AG10803 (cell line): ENCODE measurements around the gene IL4R.

Experiments
- DNase-seq: peaks from one replicate; pipeline ENCODE4 v3.0.0; 2010; ENCODE audit warnings: low read depth
- H3K4me3 ChIP-seq: 2 replicates; pipeline ENCODE4 v1.5.1; 2011; ENCODE audit warnings: mild to moderate bottlenecking, low read length, control low read depth
- TF ChIP-seq, protein P1 (sequence below): conservative IDR thresholded peaks from 2 replicates; pipeline ENCODE4 v1.5.1; 2011; ENCODE audit warnings: mild to moderate bottlenecking, low read length, control low read depth, inconsistent platforms

The IL4R gene

GRCh38 chr16:27341549-27341948 lies 27.8 kb downstream of the IL4R start:
- TF ChIP-seq, protein P1, sequence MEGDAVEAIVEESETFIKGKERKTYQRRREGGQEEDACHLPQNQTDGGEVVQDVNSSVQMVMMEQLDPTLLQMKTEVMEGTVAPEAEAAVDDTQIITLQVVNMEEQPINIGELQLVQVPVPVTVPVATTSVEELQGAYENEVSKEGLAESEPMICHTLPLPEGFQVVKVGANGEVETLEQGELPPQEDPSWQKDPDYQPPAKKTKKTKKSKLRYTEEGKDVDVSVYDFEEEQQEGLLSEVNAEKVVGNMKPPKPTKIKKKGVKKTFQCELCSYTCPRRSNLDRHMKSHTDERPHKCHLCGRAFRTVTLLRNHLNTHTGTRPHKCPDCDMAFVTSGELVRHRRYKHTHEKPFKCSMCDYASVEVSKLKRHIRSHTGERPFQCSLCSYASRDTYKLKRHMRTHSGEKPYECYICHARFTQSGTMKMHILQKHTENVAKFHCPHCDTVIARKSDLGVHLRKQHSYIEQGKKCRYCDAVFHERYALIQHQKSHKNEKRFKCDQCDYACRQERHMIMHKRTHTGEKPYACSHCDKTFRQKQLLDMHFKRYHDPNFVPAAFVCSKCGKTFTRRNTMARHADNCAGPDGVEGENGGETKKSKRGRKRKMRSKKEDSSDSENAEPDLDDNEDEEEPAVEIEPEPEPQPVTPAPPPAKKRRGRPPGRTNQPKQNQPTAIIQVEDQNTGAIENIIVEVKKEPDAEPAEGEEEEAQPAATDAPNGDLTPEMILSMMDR: no peak
- no peak overlapping the region for H3K4me3 ChIP-seq
- DNase-seq: no peak

- TF ChIP-seq, protein P1: no peak
- no peak overlapping the region for H3K4me3 ChIP-seq
- no peak for DNase-seq
Measured at GRCh38 chr16:27341971-27342370, 28.2 kb downstream of the IL4R start.

- no peak overlapping the region for H3K4me3 ChIP-seq
- TF ChIP-seq, protein P1: no peak
- no peak for DNase-seq
Measured at GRCh38 chr16:27344721-27345120, 30.9 kb downstream of the IL4R start.

GRCh38 chr16:27345201-27345600 lies 31.4 kb downstream of the IL4R start:
- no peak overlapping the region for H3K4me3 ChIP-seq
- no peak for DNase-seq
- TF ChIP-seq, protein P1: no peak

GRCh38 chr16:27346819-27347218 lies 33.0 kb downstream of the IL4R start:
- no peak for DNase-seq
- TF ChIP-seq, protein P1: no peak

DNA sequence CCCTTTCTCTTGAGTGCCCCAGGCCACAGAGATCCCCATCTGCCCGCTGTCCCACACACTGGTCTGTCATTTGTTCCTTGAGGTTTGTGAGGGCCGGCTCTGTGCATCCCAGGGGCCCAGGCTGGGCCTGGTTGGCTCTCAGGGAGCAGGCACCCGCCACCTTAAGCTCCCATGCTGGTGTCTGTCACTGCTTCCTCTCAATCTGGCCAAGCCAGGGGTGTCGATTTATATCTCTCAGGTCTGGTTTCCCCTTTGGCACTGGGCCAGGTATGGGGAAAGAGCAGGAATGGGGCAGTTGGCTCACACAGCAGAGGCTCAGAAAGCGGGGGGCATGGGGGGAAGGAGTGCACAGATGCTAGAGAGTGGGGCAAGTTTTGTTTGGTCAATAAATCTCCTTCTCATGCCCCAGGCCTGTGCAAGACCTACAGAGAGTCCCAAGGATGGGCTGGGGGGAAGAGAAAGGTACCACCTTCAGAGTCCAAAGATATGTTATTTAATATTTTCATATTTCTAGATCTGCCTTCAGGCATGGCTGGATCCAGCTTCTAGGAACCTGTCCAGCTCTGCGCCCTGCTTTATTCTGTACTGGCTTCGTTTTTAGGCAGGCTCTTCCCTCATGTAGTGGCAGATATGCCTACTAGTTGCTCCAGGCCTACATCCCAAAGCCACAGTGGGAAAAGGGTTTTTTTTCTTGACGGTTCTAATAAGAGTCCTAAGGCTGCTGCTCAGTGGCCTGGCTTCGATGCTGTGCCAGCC lies 34.3 kb downstream of the IL4R start:
- TF ChIP-seq, protein P1: no peak
- DNase-seq: no peak

More at GRCh38 chr16:27346819-27347218, 33.0 kb downstream of the IL4R start:
- no peak overlapping the region for H3K4me3 ChIP-seq

GRCh38 chr16:27349276-27349675 lies 35.5 kb downstream of the IL4R start:
- no peak overlapping the region for H3K4me3 ChIP-seq
- TF ChIP-seq, protein P1: no peak
- no peak for DNase-seq

More for the DNA sequence above, 34.3 kb downstream of the IL4R start:
- H3K4me3 ChIP-seq: no peak overlapping the region
